NCI-H69 (cell line): ENCODE results near the gene B3GNT7.
"Not testable (repeated sequence)": the region's sequence is repeated elsewhere in the genome, so short reads cannot be mapped to it uniquely, and the experiment has no call there.

ENCODE experiments used
- DNase-seq: peaks from one replicate; lab custom pipeline; 2025; lab: John Stamatoyannopoulos, UW

B3GNT7 gene

DNA sequence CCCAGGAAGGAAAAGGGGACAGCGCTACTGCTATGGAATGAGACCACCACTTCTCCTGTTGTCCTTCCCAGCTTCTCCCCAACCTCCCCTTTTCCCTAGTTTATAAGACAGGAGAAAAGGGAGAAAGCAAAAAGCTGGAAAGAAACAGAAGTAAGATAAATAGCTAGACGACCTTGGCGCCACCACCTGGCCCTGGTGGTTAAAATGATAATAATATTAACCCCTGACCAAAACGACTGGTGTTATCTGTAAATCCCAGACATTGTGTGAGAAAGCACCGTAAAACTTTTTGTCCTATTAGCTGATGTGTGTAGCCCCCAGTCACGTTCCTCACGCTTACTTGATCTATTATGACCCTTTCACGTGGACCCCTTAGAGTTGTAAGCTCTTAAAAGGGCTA is 5.2 kb downstream of the B3GNT7 start:
- DNase-seq = not testable (repeated sequence)

DNA sequence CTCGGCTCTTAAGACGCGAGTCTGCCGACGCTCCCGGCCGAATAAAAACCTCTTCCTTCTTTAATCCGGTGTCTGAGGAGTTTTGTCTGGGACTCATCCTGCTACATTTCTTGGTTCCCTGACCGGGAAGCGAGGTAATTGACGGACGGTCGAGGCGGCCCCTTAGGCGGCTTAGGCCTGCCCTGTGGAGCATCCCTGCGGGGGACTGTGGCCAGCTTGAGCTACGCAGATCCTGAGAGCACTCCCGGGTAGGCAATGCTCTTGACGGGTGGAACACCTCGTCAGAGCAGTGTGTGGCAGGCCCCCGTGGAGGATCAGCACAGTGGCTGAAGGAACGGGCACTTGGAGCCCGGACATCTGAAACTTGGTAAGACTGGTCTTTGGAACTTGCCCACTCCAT is 5.6 kb downstream of the B3GNT7 start:
- DNase-seq = not testable (repeated sequence)

DNA sequence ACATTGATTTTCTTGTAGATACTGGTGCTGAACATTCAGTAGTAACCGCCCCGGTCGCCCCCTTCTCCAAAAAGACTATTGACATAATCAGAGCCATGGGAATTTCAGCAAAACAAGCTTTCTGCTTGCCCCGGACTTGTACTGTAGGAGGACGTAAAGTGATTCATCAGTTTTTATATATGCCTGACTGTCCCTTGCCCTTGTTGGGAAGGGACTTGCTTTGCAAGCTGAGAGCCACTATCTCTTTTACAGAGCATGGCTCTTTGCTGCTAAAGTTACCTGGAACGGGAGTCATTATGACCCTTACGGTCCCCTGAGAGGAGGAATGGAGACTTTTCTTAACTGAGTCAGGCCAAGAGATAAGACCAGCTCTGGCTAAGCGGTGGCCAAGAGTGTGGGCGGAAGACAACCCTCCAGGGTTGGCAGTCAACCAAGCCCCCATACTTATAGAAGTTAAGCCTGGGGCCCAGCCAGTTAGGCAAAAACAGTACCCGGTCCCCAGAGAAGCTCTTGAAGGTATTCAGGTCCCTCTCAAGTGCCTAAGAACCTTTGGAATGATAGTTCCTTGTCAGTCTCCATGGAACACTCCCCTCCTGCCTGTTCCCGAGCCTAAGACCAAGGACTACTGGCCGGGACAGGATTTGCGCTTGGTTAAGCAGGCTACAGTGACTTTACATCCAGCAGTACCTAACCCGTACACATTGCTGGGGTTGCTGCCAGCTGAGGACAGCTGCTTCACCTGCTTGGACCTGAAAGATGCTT is 8.1 kb downstream of the B3GNT7 start:
- DNase-seq = not testable (repeated sequence)

DNA sequence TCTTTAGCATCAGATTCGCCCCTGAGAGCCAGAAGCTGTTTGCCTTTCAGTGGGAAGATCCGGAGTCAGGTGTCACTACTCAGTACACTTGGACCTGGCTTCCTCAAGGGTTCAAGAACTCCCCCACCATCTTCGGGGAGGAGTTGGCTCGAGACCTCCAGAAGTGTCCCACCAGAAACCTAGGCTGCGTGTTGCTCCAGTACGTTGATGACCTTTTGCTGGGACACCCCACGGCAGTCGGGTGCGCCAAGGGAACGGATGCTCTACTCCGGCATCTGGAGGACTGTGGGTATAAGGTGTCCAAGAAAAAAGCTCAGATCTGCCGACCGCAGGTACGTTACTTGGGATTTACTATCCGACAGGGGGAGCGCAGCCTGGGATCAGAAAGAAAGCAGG is 8.7 kb downstream of the B3GNT7 start:
- not testable (repeated sequence) for DNase-seq

DNA sequence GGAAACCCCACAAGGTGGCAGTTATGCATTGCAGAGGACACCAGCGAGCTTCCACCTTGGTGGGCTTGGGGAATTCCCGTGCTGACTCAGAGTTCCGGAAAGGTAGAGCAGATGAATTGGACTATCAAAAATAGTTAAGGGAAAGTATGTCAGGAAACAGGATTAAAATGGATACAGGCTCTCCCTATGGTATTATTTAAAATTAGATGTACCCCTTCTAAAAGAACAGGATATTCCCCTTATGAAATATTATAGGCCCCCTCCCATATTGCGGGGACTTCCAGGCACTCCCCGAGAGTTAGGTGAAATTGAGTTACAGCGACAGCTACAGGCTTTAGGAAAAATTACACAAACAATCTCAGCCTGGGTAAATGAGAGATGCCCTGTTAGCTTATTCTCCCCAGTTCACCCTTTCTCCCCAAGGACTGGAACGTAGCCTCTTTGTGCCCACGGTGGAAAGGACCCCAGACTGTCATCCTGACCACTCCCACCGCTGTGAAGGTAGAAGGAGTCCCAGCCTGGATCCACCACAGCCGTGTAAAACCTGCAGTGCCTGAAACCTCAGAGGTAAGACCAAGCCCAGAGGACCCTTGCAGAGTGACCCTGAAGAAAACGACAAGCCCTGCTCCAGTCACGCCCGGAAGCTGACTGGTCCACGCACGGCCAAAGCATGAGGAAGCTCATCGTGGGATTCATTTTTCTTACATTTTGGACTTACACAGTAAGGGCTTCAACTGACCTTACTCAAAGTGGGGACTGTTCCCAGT is 10.3 kb downstream of the B3GNT7 start:
- DNase-seq = not testable (repeated sequence)

DNA sequence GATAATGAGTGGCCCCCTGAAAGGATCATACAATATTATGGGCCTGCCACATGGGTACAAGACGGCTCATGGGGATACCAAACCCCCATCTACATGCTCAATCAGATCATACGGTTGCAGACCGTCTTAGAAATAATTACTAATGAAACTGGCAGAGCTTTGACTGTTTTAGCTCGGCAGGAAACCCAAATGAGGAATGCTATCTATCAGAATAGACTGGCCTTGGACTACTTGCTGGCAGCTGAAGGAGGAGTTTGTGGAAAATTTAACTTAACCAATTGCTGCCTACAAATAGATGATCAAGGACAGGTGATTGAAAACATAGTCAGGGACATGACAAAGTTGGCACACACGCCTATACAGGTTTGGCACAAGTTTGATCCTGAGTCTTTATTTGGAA is 12.2 kb downstream of the B3GNT7 start:
- not testable (repeated sequence) for DNase-seq

DNA sequence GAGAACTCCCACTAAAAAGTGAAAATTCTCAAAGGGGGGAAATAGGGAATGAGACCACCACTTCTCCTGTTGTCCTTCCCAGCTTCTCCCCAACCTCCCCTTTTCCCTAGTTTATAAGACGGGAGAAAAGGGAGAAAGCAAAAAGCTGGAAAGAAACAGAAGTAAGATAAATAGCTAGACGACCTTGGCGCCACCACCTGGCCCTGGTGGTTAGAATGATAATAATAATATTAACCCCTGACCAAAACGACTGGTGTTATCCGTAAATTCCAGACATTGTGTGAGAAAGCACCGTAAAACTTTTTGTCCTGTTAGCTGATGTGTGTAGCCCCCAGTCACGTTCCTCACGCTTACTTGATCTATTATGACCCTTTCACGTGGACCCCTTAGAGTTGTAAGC is 12.8 kb downstream of the B3GNT7 start:
- not testable (repeated sequence) for DNase-seq

DNA sequence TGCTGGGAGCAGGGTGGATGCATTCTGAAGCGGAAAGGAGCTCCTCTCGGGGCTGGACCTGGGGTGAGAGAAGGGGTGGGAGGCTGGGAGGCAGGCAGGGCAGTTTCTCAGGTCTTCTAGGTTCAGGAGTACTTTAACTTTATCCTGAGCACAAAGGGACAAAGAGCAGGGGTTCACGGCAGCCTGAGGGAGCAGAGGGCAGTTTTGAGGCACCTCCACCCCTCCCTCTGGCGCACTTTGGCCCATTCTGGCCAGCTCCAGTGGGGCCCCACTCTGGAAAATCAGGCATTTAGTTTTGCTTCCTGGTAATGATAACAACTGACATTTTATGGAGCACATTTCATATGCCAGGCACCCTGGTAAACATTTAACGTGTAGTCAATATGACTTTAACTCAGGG is 14.3 kb downstream of the B3GNT7 start:
- DNase-seq = no peak

DNA sequence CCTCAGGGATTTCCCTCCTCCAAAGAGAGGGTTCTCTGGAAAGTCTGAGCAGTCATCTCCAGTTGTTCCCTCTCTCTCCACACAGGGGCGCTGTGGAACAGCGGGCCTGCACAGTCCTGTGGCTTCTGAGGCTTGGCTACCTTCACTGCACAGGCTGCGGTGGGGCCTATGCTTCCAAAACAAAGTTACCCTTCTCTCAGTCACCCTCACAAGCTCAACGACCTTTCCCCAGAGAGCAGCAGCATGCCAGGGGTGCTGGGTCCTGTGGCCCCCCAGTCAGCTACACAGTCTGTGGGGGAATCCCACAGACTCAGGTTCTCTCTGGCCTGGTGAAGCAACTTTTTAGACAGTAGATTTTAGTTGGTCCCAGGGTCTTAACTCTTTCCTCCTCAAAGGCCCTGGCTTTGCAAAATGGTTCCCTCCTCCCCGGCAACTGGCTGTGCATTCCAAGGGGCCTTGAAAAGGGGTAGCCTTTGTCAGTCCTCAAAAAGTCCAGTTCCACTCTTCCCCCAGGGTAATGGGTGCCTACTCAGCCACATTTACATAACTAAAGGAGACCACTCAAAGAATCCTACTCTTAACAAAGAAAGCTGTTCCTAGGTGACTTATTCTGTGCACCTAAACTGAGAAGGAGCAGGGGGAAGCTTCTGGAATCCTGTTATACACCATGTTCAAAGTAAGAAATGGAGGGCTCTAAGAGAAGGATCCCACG is 14.9 kb downstream of the B3GNT7 start:
- peak; percentile 5 for DNase-seq

DNA sequence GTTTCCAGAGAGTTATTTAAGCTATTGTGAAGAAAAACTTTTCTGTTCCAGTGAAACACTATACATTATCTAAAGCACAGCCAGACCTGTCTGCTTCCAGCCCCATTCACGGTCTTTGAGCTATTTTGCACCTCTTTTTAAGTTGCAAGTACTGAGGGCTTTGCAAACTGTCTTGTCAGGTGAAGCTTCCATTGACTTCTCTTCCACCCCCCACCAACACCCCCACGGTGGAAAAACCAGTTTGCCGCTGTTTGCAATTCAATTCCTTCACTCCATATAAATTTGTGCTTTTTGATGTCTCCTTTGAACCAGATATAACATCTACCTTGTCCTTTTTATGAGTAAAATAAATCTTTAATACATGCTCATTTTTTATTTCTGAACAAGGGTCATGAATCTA is 15.7 kb downstream of the B3GNT7 start:
- no peak for DNase-seq

DNA sequence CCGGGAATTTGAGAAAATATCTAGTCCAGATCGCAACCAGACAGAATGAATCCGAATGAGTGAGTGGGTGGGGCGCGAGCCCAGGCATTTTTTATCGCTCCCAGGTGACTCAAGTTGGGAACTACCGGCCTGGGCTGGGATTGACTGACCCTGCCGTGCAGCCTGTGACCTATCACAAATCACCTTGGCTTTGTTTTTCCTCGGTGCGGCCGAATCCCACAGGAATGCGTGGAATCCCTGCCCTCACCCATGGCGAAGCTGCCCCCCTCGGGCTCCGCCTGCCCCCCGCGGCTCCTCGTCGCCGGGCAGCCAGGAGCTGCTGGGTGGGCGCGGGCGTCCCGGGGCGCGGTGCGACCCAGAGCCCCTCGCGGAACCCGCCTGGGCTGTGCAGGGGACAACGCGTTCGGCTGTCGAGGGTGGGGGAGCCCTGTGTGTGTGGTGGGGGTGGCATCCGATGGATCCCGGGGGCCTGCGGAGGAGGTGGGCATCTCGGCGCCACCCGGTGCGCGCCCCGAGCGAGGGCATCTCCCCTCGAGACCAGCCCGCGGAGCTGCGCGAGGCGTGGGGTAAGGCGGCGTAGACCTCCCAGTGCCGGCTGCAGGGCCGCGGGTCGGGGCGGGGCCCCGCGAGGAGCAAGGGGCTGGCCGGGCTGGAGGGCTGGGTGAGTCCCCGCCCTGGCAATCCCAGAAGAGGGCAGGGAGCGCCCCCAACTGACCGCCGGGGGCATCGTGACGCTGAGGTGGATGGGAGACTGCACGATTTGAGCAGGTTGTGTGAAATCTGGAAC is 16.5 kb downstream of the B3GNT7 start:
- DNase-seq = peak; percentile 74

DNA sequence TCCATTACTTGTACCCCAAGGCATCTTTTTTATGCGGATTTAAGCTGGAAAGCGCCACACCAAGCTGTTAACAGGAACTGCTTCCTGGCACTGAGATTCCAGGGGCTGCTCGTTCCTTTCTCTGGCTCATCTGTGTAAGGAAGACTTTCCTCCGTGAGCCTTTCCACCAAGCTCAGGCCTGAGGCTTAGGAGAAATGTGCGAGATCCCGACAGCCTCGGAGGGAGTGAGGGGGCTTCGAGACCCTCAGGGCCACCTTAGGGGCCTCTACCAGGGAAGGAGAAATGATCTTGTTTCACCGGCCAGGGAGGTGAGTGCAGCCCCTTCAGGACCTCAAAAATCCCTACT is 17.1 kb downstream of the B3GNT7 start:
- DNase-seq = no peak

DNA sequence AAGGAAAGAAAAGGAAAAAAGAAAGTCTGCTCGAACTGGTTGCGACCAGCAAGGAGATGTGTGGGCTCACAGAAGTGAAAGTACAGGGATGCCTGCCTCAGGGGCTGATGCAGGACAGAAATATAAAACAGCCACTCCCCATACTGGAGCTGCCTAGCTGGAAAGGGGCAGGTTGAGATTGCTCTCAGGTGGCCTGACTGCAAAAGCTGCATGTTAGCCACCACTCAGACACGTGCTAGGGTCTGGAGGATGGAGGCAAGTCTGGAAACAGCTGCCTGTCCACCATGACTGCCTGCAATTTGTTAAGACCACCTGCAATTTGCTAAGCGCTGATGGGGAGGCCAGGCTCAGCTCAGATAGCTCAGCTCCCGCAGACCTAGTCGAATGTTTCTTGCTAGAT is 17.9 kb downstream of the B3GNT7 start:
- no peak for DNase-seq

DNA sequence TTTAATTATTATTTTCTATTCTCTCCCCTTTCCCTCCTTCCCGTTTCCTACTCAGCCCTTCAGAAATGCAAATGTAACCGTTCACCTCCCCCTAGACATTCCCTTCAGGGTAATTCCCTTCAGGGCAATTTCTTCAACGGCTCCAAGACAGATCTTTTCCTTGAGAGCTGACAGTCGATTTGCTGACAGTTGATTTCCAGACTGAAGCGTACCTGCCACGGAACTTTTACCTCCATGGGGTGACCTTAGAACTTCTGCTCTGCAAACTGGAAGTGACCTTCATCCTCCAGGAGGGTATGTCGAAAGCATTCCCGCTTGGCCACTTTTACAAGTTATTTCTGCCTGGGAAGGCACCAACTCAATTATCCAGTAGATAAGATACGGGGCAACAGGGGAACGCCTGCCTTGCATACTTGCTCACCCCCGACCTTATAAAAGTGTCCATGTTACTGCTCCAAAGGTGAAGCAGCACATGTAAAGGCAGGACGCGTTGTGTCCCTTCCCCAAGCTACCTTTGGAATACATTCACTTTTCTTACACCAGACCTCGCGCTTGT is 18.5 kb downstream of the B3GNT7 start:
- DNase-seq = no peak

DNA sequence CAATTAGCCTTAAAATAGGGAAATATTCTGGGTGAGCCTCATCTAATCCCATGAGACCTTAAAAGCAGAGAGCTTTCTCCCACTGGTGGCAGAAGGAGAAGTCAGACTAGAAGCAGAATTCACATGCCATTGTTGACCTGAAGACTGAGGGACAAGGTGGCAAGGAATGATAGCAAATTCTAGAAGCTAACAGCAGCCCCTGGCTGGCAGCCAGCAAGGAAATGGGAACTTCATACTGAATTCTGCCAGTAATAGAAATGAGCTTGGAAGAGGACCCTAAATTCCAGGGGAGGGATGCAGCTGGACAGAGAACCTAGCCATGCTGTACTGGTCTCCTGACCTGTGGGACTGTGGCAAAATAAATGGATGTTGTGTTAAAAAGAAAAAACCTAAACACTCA is 19.5 kb downstream of the B3GNT7 start:
- no peak for DNase-seq

DNA sequence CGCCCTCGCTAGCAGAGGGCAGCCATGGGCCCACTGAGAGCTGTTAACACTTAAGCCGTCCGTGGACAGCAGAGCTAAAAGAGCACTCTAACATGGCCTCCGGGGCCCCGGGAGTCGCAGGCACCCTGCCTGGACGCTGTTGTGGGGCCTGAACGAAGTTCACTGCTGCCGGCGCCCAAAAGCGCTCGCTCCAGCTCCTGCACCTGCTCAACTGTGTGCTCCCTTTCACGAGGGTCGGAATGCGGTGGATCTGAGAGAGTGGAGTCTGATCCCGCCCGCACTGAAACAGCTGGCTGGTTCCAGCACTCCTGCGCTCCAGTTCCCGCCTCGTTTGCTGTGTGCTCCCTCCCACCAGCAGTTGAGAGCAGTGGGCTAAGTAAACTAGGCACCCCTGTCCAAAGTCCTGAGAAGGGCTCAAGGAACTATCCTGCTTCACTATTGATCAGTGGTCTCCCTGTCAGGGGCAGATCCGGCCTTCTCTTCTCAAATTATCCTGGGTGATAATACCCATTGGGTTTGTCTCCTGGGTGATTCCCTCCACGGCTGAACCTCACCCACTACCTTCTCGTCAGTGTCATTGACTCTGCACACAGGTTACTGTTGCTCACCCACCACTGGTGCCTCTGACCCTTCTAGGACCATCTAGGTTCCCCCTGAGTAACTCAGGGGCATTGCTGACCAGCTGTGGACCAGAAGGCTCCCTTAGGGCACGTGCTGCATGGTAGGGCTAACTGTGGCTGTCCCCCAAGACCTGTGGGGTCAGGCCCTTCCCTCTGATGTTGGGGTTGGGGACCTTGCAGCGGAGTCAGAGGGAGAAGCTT is 23.5 kb downstream of the B3GNT7 start:
- no peak for DNase-seq

DNA sequence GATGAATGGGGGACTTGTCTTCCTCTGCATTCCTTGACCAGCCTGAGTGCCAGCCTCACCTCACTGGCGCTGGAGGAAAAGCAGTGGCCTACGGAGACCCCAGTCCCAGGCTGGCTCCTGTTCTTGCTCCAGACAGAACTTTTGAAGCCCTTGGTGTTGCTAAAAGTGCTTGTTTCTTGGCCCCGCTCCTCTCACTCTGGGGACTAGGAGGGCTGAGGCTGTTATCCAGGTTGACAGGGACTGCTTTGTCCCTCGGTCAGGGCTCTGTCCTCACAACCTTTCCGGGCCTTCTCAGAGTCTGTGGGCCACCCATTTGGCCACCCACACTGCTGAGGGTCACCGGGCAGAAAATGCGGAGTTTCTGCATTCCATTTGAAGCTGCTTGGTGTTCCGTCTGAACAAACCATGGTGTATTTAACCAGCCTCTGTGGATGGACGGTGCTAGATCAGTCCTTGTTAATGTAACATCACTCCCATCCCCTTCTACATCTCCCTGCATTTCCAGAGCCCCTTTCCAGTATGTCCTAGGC is 25.6 kb downstream of the B3GNT7 start:
- no peak for DNase-seq

DNA sequence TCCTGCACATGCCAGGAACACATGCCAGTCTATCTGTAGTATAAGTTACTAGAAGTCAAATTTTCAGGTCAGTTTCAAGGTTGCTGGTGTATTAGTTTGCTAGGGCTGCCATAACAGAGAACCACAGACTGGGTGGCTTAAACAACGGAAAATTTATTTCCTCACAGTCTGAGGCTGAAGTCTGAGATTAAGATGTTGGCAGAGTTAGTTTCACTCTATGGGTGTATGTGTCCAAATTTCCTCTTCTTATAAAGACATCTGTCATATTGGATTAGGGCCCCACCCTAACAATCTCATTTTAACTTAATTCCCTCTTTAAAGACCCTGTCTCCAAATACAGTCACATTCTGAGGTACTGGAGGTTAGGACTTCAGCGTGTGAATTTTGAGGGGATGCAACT is 26.5 kb downstream of the B3GNT7 start:
- DNase-seq = no peak

DNA sequence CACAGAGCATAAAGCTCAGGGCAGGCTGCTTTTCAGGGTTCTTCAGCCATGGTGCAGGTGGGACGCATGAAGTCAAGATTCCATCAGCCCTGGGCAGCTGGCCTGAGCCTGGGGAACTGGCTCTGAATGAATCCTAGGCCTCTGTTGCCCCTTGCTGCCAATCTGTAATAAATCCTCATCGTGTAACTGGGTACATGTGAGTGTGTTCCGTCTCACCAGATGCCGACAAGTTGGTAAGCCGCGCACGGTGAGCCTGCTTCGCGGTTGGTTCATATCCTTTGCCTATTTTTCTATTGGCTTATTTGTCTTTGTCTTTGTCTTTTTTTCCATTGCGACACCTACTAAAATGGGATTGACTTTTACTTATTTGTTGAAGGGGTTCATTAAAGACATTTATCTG is 27.7 kb downstream of the B3GNT7 start:
- no peak for DNase-seq

DNA sequence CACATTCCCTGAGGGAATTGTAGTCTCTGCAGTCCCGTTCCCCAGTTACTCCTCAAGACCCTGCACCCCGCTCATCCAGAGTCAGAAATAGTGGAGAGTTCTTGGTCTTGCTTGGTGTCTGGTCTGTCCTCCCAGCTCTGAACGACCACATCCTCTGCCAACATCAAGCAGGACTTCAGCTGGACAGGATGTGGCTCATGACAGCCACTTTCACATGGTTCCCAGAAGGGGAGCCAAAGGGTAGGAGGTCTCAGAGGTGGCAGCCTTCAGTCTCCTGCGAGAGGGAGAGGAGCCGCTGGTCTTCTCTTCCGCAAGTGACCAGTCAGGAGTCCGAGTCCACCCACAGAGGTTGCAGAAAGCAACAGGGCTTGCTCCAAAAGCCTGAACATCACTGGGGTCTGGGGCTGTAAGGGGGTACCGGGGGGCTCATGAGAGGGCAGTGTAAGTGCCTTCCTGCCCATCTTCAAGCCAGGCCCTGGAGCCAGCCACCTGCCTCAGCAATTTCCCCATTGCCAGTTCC is 29.8 kb downstream of the B3GNT7 start:
- DNase-seq = peak; percentile 16
